Measurements from ENCODE around the gene MYO7B.

DNA sequence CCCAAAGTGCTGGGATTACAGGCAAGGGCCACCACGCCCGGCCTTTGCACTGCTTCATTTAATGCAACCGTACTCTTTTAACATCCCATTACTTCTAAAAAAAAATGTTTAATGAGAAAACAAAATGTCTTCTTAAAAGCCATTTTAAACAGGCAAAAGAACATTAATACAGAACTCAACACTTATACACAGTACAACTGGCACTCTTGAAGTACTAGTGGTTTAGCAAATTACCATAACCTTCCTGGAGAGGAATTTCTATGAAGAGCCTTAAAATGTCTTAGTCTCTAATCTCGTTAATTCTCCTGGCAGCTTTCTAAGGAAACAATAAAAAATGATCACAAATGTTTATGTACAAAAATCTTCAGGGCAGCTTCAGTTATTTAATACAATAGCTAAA, 15.1 kb upstream of the MYO7B start:
- TF ChIP-seq, protein P1, sequence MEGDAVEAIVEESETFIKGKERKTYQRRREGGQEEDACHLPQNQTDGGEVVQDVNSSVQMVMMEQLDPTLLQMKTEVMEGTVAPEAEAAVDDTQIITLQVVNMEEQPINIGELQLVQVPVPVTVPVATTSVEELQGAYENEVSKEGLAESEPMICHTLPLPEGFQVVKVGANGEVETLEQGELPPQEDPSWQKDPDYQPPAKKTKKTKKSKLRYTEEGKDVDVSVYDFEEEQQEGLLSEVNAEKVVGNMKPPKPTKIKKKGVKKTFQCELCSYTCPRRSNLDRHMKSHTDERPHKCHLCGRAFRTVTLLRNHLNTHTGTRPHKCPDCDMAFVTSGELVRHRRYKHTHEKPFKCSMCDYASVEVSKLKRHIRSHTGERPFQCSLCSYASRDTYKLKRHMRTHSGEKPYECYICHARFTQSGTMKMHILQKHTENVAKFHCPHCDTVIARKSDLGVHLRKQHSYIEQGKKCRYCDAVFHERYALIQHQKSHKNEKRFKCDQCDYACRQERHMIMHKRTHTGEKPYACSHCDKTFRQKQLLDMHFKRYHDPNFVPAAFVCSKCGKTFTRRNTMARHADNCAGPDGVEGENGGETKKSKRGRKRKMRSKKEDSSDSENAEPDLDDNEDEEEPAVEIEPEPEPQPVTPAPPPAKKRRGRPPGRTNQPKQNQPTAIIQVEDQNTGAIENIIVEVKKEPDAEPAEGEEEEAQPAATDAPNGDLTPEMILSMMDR (IDR thresholded peaks at IDR 0.05; ENCODE audit: poor library complexity) = no peak
- TF ChIP-seq EZH2 (IDR thresholded peaks at IDR 0.05; ENCODE audit: borderline replicate concordance) (no peak), EZH2phosphoT487 (IDR thresholded peaks at IDR 0.05; ENCODE audit: low read depth, severe bottlenecking, unreplicated experiment) (no peak)

Data from hepatocyte (in vitro differentiated cells).